Measurements from ENCODE around the gene PTPN3.

DNA sequence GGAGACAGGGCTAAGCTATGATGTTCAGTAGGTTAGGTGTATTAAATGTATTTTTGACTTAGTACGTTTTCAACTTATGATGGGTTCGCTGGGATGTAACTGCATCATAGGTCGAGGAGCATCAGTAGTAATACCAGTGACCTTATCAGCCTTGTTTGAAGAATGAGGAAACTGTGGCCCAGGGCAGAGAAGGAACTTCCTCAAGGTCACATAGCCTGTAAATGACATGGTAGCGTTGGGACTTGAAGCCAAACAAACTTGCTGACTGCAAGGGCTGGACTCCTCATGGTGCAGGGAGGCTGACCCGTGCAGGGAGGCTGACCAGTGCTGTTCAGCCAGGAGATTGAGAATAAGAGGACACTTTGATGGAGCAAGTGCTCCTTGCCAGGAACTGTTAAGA, 21.3 kb upstream of the PTPN3 start:
- TF ChIP-seq CTCF (IDR thresholded peaks at IDR 0.05) (no peak), POLR2A (IDR thresholded peaks at IDR 0.05) (no peak)
